Measurements from ENCODE around the gene PPP4R3B.
A peak's percentile ranks its signal among the peaks of the same experiment; 100 is the strongest.
"Not testable (repeated sequence)": the region's sequence is repeated elsewhere in the genome, so short reads cannot be mapped to it uniquely, and the experiment has no call there.

The PPP4R3B gene

GRCh38 chr2:55598056-55598795, 19.2 kb downstream of the PPP4R3B start:
- no peak for DNase-seq (ENCODE audit: low read depth)
- no peak overlapping the region for H3K4me3 ChIP-seq (ENCODE audit: low read depth, low read length)
- no peak for TF ChIP-seq CTCF (IDR thresholded peaks at IDR 0.05; ENCODE audit: low read depth, low read length, missing control alignments)

GRCh38 chr2:55596795-55597194, 20.6 kb downstream of the PPP4R3B start:
- not testable (repeated sequence) for H3K4me3 ChIP-seq (ENCODE audit: low read depth, low read length); DNase-seq (ENCODE audit: low read depth)

- DNase-seq (ENCODE audit: low read depth): no peak
- no peak overlapping the region for H3K4me3 ChIP-seq (ENCODE audit: low read depth, low read length)
- no peak for TF ChIP-seq CTCF (IDR thresholded peaks at IDR 0.05; ENCODE audit: low read depth, low read length, missing control alignments)
Measured at GRCh38 chr2:55595536-55595935, 21.9 kb downstream of the PPP4R3B start.

GRCh38 chr2:55592130-55592529, 25.3 kb downstream of the PPP4R3B start:
- TF ChIP-seq CTCF (IDR thresholded peaks at IDR 0.05; ENCODE audit: low read depth, low read length, missing control alignments): no peak
- no peak for DNase-seq (ENCODE audit: low read depth)
- no peak overlapping the region for H3K4me3 ChIP-seq (ENCODE audit: low read depth, low read length)

GRCh38 chr2:55590810-55591440, 26.5 kb downstream of the PPP4R3B start:
- no peak for TF ChIP-seq CTCF (IDR thresholded peaks at IDR 0.05; ENCODE audit: low read depth, low read length, missing control alignments)
- DNase-seq (ENCODE audit: low read depth): peak; percentile 12
- no peak overlapping the region for H3K4me3 ChIP-seq (ENCODE audit: low read depth, low read length)

- H3K4me3 ChIP-seq (ENCODE audit: low read depth, low read length): no peak overlapping the region
- no peak for DNase-seq (ENCODE audit: low read depth)
- TF ChIP-seq CTCF (IDR thresholded peaks at IDR 0.05; ENCODE audit: low read depth, low read length, missing control alignments): no peak
Measured at GRCh38 chr2:55585451-55586080, 31.9 kb downstream of the PPP4R3B start.

DNA sequence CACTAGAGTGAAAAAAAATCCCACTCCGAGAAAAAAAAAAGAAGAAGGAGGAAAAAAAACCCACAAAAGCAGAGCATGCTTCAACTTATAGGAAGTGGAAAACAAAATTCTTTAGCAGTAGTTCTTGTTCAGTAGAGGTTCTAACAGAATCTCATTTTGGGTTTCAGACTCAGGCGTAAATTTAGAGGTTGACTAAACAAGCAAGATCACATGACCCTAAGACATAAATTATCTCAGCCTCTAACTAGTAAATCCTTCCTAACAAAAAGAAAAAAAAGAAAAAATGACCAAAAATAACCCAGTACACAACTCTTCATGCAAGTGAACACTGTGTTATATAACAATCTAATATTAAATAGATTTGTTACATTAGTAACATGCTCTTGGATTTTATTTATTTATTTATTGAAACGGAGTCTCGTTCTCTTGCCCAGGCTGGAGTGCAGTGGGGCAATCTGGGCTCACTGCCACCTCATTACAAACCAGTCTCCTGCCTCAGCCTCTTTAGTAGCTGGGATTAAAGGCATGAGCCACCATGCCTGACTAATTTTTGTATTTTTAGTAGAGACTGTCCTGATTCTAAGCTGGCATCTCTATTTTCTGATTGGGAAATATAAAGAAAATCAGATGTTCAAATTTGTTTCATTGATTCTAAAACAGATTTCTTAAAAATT, 35.4 kb downstream of the PPP4R3B start:
- no peak for TF ChIP-seq CTCF (IDR thresholded peaks at IDR 0.05; ENCODE audit: low read depth, low read length, missing control alignments)
- no peak overlapping the region for H3K4me3 ChIP-seq (ENCODE audit: low read depth, low read length)
- no peak for DNase-seq (ENCODE audit: low read depth)
